Cardiac septum (tissue), 1 donor: ENCODE results near the gene LSP1. TPM values are rescaled to one million over a fixed set of nuclear protein-coding genes. Genes with fewer than 3 reads are reported as not detected.

Experiments
- DNase-seq: peaks from one replicate; pipeline ENCODE4 v3.0.0-alpha.2; 2020; ENCODE audit warnings: low spot score
- intact Hi-C: fragments of 100-400 bp; cut with DNase I; formaldehyde crosslinking; loops from one replicate; pipeline ENCODE4 v1.14.0; 2022
- total RNA-seq: library from RNA; stranded (reverse); fragmentation: NEBNext Ultra II Directional; extraction: Animal tissue kit (Norgen Biotek cat#: 25700); gene quantifications from one replicate; pipeline ENCODE4 v1.2.1, GENCODE V29; 2021
- donor health status: DM: no; HTN: no; CAD: no.

Gene LSP1
- total RNA-seq, 1 donor from 2014 or later, result 35.1 TPM

DNA sequence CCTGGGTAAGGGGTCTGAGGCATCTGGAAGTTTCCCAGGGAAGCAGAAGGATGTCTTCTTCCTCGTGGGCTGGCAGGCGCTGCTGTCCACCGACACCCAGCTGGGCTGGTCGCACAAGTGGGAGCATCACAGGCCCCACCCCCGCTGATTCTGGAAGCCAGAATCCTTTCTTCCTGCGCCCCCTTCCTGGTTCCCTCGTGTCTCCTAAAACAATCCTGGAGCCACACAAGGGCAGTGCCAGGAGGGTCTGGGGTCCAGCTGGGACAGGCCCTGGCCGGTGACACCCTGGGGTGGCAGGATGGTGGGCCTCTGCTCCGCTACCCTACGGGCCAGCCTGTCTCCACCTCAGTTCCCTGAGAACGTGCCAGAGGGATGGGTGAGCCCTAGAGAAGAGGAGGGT is 4.2 kb downstream of the LSP1 start:
- intact Hi-C loops, result no loop called here
- DNase-seq, result no peak

DNA sequence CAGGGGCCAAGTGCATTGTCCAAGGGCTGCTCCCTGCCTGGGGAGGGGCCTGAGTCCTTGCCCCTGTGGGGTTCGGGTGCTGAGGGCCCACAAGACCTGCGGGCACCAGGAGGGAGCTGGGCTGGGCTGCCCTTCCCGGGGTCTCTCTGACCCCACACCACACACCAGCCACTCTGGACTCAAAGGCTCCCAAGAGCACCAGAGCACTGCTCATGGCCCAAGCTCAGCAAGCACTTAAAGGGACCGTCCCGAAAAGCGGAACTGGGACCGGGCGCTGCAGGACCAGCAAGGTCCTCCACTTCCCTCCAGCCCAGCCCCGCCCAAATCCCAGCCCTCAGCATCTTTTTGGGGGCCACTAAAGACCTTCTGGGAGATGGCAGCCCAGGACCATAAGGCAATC is 5.3 kb downstream of the LSP1 start:
- no peak for DNase-seq
- intact Hi-C loops, result no loop called here

DNA sequence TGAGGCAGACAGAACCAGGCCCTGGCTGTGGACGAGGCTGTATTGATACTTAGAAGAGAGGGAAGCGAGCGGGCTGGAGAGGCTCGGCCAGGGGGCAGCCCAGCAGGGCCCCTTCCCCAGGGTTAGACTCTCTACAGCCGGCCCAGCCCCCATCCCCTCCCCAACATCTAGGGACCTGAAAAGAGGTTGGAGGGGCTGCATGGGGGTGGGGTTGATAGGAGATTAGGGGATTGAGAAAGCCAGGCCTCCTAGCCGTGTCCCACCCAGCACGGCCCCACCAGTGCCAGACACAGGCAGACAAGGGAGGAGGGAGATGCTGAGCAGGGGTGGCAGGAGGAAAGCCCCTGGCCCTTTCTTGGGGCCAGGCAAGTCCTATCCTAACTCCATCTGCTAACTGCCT is 5.7 kb downstream of the LSP1 start:
- intact Hi-C loops, result no loop called here
- DNase-seq, result no peak

DNA sequence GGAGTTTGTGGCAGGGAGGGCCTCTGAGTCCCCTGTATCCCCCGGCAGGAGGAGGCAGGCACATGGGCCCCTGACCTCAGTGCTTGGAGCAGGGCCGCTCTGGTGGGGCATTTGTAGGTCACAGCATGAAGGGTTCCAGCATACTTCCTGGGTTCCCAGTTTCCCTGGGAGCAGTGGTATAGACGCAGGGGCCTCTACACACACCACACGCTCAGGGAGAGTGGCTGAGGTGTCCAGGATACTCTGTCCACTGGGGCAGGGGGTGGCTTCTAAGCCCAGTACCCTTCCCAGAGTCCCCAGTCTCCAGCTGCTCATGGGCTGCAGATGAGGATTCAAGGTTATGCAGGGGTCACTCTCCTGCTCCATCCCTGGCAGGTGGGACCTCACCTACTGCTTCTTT is 6.1 kb downstream of the LSP1 start:
- DNase-seq, result no peak
- intact Hi-C loops, result no loop called here

DNA sequence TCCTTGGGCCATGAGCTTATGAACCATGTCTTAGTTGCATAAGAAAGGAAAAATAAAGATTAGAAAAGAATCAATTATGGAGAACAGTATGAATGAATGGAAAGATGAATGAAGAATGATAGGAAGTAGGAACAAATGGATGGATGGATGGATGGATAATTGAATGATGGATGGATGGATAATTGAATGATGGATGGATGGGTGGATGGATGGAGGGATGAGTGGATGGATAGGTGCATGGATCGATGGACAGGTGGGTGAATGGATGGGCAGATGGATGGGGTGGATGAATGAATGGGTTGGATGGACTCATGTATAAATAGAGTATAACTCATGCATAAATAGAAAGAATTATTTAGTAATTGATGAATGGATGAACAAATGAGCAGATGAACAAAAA is 7.2 kb downstream of the LSP1 start:
- intact Hi-C loops, result no loop called here
- DNase-seq, result no peak

DNA sequence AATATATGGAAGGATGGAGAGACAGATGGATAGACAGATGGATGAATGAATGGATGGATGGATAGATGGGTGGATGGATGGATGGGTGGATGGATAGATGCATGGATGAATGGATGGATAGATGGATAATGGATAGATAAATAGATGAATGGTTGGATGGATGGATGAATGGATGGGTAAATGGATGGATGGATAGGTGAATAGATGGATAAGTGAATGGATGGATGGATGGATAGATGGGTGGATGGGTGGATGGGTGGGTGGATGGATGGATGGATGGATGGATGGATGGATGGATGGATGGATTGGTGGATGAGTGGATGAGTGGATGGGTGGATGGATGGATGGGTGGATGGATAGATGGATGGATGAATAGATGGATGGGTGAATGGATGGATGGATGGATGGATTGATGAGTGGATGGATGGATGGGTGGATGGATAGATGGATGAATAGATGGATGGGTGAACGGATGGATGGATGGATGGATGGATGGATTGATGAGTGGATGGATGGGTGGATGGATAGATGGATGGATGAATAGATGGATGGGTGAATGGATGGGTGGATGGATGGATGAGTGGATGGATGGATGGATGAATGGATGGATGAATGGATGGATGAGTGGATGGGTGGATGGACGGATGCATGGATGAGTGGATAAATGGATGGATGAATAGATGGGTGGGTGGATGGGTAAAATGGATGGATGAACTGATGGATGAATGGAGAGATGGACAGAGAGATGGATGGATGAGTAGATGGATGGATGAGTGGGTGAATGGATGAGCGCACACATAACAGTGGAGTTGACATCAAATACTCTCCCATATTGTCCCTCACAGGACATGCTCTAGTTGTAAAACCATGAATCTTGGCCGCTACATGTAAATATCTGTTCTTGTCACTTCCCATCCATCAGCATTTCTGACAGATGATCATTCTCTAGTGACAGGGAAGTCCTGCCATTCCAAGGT is 8.8 kb downstream of the LSP1 start:
- DNase-seq, result no peak
- intact Hi-C loops, result no loop called here

DNA sequence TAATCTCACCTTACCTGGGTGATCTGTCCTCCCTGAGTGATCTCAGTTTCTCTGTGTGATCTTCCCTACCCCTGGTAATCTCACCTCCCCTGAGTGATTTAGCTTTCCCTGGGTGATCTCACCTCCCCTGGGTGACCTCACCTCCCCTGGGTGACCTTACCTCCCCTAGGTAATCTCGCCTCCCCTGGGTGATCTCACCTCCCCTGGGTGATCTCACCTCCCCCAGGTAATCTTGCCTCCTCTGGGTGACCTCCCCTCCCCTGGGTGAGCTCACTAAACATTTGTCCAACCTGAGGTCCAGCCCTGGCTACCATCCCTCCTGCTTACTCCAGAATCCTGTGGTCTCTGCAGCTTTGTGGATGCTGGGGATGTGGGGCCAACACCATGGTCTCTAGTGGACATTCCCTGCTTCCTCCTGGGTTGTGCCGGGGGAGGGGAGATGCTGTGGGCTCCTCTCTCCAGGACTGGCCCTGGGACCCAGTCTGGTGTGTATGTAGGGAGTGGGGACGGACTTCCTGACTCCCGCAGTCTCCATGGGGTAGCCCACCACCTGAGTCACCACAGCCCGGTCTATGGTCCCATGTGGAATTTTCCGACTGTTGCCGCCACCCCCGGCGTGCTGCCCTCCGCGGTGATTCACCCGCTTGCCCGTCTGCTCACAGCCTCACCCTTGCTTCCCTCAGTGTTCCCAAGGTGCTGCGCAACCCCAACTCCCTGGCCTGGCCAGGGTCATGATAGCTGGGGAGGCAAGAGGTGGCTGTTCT is 9.9 kb downstream of the LSP1 start:
- no peak for DNase-seq
- intact Hi-C loops, result no loop called here

DNA sequence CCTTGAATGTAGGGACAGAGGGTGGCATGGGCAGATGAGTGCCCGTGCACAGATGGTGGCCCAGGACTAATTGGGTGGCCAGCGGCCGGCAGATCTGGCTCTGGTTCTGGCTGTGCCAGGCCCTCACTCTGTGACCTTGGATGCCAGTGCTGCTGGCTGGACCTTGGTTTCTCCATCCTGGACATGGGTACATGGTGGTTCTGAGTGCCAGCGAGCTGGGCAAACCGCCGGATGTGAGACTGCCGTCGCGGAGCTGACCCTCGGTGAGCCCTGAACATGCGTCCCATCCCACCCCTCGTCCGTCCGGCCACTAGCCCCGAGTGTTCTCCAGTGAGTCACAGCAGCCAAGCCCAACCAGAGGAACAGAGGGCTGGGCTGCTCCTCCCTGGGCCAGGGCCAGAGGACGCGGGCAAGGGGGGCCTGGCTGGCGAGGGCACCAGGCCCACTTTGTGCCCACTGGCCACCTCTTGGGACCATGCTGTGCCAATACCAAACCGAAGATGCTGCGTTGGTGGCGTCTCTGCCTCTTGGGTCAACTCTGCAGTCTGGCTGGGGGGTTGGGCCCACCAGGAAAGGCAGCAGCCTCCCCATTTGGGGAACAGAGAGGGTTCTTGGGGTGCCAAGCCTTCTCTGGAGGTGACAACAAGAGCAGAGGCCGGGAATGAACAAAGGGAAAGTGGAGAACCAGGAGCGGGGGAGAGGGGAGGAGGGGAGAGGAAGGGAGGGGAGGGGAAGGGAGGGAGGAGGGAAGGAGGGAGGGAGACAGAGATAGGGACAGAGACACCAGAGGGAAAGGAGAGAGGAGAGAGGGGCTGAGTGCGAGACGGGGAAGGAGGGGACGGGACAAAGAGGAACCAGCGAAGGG is 10.7 kb downstream of the LSP1 start:
- no peak for DNase-seq
- intact Hi-C loops, result no loop called here

DNA sequence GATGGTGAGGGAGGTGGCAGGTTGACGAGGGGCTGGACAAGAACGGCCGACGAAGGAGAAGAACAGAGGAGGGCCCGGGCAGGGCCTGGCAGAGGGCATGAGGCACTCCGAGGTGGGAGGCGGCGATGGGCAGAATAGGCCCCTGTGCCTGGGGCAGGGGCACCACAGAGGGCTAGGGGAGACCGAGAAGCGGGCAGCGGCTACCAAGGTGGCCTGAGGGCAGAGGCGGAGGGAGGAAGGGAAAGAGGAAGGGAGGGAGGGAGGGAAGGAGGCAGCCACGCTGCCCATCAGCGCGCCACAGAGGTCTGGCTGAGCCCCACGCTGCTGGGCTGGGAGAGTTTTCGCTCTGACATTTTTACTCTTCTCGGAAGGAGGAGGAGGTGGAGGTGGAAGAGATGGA is 11.3 kb downstream of the LSP1 start:
- DNase-seq, result no peak
- intact Hi-C loops, result no loop called here

DNA sequence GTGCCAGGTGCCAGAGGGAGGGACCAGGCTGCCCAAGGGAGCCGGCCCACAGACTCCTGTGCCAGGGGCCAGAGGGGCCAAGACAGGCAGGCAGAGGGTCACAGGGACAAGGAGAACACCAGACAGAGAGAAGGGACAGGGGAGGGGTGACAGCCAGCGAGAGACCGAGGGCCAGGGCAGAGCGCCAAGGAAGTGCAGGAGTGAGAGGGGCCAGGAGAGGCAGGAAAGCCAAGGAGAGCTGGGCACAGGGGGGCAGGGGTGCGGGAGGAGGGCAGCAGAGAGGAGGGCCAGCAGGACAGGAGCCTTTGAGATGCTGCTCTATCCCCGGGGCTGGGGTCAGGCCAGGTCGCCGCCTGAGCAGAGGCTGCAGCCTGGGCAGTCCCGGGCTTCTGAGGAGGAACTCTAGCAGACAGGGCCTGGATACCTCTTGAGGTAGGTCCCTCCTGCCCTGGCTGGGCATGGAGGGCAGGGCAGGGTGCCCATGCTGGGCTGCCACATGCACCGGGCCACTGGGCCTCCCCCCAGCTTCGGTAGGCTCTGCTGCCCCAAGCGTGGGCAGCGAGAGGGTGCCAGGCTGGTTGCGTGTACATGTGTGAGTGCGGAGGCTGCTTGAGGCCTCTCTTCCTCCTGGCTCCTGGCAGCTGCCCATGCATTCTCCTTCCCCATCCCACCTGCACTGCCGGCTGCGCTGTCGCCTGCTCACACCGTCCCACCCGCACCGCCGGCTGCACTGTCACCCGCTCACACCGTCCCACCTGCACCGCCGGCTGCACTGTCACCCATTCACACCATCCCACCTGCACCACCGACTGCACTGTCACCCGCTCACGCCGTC is 12.2 kb downstream of the LSP1 start:
- intact Hi-C loops, result no loop called here
- no peak for DNase-seq

DNA sequence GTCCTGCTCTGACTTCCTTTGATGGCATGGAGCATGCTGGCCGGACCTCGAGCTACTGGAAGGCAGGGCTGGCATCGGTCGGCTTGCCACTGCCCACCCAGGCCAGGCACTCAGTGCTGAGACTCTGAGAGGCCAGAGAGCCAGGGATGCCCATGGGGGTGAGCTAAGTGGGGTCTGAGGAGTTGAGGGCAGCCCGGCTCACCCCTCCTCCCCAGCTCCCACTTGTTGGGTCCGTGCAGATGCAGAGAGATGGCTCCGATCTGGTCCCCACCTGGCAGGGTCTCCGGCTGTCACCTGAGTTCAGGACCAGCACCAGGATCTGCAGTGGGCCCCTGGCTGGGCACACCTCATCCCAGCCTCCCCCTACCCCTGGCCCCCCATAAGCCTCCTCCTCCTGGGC is 13.3 kb downstream of the LSP1 start:
- intact Hi-C loops, result no loop called here
- no peak for DNase-seq

DNA sequence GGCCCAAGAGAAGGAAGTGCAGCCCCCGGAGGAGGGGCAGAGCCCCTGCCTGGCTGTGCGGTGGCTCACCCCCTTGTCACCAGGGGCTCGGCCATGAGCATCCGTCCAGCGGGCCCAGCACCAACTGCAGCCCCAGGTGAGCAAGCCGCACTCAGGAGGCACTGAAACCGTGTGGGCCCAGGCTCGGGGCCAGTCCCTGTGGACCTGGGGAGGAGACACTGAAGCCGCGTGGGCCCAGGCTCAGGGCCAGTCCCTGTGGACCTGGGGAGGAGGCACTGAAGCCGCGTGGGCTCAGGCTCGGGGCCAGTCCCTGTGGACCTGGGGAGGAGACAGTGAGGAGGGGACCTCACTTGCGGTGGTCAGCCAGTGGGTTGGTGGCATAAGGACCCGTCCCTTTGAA is 13.9 kb downstream of the LSP1 start:
- no peak for DNase-seq
- intact Hi-C loops, result no loop called here

DNA sequence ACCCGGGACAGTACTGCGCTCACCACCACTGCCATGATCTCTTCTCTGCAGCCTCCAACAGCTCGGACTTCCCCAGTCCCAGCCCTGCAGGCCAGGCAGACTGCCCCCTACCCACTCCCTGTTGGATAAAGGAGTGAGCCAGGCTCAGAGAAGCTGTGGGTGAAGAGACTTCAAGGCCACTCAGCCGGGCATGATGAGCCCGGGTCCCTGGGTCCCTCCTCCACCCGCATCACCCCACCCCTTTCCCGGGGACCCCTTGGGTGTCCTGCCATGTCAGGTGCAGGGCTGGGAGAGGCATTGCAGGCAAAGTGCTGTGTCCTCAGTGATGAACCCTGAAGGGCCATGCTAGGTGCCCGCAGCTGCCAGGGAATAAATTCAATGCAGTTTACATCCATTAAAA is 14.5 kb downstream of the LSP1 start:
- intact Hi-C loops, result no loop called here
- DNase-seq, result no peak

DNA sequence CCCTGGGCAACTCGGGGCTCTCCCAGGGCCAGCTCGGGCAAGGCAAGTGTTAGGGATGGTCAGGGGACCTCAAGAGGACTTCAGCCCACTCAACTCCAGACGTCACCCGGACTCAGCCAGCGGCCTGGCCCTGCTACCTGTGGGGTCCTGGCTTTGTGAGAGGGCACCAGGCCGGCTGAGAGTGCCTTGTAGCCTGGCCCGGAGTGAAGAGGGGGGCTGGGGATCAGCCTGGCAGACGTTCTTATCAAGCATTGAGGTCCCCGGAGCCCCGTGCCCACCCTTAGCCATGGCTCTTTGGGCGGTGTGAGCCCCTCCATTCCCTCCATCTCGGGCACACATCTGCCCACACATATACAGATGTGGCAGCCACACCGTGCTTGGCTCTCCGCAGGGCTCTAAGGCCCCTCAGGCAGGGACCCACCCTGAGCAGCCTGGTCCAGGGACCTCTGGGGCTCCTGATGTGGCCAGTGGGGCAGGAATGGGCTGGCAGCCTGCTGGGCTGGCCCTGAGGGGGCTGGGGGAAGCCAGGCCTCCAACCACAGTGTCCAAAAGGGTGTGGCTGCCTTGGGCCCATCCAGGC is 15.3 kb downstream of the LSP1 start:
- DNase-seq, result no peak
- intact Hi-C loops, result no loop called here

DNA sequence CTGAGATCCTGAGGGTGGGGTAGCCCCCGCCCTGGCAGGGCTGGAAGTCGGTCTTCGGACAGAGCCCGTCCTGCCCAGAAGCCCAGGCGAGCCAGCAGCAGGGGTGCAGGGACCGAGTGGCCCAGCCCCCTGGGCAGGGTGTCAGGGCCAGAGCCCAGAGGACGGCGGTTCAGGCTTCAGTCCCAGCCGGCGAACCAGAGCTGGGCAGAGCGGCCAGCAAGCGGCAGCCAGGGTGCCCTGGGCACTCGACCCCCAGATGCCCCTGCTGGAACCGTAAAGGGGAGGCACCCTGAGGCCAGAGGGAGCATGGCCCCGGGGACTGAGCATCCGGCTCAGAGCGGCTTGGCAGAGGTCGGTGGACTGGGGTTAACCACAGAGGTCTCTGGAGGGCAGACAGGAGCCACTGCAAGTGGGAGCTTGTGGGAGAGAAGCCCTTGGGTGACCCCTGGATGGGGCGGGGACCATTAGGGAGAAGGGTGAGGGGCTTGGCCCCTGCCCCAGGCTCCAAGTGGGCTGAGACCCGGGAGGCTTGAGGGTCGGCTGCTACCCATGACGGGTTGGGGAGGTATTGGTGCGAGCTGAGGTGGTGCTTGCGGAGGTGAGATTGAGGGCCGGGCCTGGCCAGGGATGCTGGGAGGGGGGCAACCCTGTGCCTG is 15.9 kb downstream of the LSP1 start:
- no peak for DNase-seq
- intact Hi-C loops, result no loop called here

DNA sequence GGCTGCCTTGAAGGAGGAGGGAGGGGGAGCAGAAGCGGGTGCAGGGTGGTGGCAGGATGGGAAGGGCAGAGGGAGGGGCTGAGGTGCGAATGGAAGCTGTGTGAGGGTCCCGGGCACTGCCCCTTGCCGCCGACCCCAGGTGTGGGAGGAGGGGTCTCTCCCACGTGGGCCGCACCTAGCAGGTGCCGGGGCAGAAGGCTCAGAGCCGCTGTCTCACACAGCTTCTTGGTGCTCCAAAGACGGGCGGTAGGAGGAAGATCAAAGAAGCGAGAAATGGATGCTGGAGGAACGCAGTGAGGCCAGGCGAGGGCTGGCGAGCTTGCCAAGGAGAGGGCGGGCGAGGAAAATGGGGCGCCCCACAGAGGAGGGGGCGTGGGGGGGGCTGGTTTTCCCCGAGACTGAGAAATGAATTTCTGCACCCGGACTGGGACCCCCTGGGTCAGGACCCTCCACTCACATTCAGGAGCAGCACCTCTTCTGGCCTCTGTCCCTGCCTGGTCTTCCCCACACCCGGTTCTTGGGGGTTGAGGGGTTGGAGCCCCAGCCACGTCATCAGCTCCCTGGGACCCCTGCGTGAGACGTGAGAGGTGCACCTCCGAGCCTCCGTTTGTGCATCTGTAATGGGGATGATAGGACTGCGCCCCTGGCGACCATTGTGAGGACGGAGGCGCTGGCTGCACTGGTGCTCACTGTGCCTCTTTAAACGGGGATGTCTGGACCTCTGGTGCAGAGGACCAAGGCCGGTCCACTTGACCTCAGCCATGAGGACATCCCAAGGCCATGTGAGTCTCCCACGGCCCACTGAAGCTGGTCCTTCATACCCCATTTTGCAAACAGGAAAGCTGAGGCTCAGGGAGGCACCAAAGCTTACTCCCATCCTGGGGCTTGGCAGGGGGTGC is 16.8 kb downstream of the LSP1 start:
- no peak for DNase-seq
- intact Hi-C loops, result no loop called here

DNA sequence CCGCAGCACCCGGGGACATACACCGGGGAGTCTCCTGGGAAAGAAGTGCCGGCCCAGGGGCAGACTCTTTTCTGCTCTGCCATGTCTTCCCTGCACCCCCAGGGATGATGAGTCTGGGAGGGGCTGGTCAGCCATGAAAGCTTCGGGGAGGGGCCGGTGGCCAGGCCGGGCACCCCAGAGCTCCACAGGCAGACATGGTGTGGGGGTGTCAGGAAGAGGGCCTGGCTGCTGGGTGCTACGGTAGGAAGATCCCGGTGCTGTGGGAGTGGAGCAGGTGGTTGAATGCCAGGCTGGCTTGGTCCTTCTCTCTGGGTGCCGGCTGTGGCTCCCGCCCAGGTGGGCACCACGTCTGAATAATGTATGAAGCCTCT is 17.4 kb downstream of the LSP1 start:
- DNase-seq, result no peak
- intact Hi-C loops, result no loop called here
